CD4-positive, alpha-beta T cell treated with Interferon gamma for 1 hour (primary cell): ENCODE data around the gene OR2J2.
"Not testable (repeated sequence)": the region's sequence is repeated elsewhere in the genome, so short reads cannot be mapped to it uniquely, and the experiment has no call there.

ENCODE experiments used
- DNase-seq: peaks from one replicate; pipeline ENCODE4 v3.0.0-alpha.2; 2020

The OR2J2 gene

GRCh38 chr6:29170607-29171006 lies at the start of gene OR2J2:
Gene OR2J2 (plus strand): TSS chr6:29170907. CDS start chr6:29173636, 2,729 bp downstream.
- not testable (repeated sequence) for DNase-seq

- no peak for DNase-seq
Observed at GRCh38 chr6:29129326-29130012, 41.2 kb upstream of the OR2J2 start.

DNA sequence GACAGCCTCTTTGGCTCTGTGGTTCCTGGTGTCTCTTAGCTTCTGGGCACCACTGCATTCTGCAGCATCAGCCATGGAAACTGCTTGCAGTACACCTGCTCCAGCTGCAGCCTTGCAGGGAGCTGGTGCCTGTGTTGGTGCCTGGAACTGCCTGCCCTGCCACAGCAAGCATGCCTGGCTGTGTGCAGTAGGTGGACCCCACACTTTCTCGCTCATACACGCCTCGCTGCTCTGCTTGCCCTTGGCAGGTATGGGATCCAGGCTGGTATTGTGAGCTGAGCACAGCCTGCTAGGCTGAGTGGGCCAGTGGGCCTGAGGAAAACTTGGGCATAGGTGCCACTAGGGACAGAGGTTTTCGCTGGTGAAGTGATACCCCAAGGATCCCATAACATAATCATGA lies 40.1 kb upstream of the OR2J2 start:
- peak; percentile 0 for DNase-seq

DNA sequence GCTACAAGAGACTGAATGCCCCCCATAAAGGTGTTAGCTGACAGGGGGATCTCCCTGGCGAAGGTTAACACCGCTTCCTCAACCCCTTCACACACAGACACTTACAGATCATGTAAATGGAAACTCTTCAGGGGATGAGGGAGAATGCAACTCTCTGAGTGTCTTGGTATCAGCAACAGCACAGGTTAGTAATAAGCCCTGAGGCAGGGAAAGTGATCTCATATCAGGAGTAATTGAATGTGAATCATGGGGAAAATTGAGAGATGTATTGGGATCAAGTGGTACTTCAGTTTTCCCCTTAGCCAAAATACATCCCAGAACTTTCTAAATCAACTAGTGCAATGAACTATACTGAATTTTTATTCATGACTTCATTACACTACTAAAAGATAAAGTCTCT lies 39.0 kb upstream of the OR2J2 start:
- DNase-seq = no peak

GRCh38 chr6:29137724-29138123 lies 33.0 kb upstream of the OR2J2 start:
- no peak for DNase-seq

DNA sequence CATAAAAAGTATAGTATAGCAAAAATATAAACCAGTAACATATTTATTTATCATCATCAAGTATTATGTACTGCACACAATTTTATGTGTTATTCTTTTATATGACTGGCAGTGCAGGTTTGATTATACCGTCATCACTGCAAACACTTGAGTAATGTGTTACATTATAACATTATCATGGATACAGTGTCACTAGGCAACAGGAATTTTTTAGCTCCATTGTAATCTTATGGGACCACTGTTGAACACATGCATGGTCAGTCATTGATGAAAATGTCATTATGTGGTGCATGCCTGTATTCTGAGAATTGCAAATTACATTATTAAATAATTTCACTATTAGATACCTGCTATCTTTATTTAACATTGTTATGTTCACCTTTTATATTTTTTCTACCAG lies 29.1 kb upstream of the OR2J2 start:
- DNase-seq = no peak

- DNase-seq = no peak
Observed at GRCh38 chr6:29142309-29142708, 28.4 kb upstream of the OR2J2 start.

- no peak for DNase-seq
Observed at GRCh38 chr6:29146179-29146578, 24.5 kb upstream of the OR2J2 start.

GRCh38 chr6:29147074-29147473 lies 23.6 kb upstream of the OR2J2 start:
- DNase-seq = no peak

GRCh38 chr6:29149444-29149843 lies 21.3 kb upstream of the OR2J2 start:
- DNase-seq = not testable (repeated sequence)

DNA sequence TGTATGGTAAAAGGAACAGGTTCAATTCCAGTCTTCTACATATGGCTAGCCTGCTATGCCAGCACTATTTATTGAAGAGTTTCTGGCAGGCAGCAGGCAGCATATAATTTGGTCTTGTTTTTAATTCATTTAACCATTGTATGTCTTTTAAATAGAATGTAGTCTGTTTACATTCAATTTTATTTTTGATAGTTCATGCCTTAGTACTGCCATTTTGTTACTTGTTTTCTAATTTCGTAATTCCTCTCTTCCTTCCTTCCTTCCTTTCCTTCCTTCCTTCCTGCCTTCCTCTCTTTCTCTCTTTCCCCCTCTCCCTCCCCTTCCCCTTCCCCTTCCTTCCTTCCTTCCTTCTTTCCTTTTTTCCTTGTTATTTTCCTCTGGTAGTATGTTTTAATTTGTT lies 17.6 kb upstream of the OR2J2 start:
- DNase-seq = no peak

GRCh38 chr6:29155182-29155581 lies 15.5 kb upstream of the OR2J2 start:
- DNase-seq = not testable (repeated sequence)

DNA sequence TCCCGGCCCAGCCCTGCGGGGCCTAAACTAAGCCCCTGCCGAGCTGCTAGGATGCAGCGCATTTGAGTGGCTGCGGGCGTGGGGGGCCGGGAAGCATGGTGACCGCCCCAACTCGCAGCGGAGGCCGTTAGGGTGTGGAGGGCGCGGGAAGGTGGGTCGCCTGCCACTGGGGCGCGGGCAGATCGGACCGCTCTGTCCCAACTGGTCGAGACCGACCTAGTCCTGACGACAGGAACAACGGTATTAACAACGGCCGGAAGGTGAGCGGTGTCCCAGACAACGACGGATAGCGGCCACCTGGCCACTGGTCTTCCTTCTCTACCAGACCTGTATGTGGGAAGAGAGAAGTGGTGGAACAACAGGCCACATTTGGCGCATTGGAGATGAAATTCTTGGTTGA lies 10.8 kb upstream of the OR2J2 start:
- DNase-seq = not testable (repeated sequence)

- not testable (repeated sequence) for DNase-seq
Observed at GRCh38 chr6:29165571-29165970, 5.1 kb upstream of the OR2J2 start.

DNA sequence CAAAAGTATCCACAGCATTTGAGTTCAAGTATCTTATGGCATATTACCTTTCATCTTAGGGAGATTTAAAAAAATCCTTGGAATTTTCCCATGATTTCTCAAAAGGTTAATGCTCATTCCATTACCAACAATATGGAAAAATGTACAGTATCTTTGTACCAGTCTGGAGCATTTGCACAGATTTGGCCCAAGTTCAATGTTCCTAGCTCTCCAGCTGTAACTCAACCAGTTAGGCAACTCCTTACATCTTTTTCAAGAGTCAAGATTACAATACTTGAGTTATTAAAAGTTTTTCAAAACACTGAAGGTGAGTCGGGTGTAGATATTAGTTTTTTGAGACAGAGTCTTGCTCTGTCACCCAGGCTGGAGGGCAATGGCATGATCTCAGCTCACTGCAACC lies 1.0 kb downstream of the OR2J2 start:
- DNase-seq = no peak

DNA sequence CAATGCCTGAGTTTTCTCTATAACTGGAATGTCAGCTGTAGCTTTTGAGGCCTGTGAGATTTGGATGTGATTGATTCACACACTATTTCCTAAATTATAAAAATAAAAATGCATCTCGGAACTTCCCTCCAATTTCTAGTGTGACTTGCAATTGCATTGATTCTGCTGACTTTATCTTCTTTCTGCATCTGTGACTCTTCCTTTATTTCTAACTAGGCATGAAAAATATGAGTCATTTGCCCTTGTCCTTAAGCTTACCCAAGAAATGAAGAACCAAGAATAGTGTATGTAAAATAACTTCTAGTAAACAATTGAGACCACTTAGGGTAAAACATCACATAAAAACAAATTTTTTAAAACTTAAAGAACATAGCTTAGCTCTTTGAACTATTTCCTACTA lies 12.9 kb downstream of the OR2J2 start:
- DNase-seq = no peak

DNA sequence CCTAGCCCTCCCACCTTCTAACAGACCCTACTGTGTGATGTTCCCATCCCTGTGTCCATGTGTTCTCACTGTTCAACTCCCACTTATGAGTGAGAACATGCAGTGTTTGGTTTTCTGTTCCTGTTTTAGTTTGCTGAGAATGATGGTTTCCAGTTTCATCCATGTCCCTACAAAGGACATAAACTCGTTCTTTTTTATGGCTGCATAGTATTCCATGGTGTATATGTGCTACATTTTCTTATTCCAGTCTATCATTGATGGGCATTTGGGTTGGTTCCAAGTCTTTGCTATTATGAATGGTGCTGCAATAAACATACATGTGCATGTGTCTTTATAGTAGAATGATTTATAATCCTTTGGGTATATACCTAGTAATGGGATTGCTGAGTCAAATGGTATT lies 18.0 kb downstream of the OR2J2 start:
- not testable (repeated sequence) for DNase-seq

DNA sequence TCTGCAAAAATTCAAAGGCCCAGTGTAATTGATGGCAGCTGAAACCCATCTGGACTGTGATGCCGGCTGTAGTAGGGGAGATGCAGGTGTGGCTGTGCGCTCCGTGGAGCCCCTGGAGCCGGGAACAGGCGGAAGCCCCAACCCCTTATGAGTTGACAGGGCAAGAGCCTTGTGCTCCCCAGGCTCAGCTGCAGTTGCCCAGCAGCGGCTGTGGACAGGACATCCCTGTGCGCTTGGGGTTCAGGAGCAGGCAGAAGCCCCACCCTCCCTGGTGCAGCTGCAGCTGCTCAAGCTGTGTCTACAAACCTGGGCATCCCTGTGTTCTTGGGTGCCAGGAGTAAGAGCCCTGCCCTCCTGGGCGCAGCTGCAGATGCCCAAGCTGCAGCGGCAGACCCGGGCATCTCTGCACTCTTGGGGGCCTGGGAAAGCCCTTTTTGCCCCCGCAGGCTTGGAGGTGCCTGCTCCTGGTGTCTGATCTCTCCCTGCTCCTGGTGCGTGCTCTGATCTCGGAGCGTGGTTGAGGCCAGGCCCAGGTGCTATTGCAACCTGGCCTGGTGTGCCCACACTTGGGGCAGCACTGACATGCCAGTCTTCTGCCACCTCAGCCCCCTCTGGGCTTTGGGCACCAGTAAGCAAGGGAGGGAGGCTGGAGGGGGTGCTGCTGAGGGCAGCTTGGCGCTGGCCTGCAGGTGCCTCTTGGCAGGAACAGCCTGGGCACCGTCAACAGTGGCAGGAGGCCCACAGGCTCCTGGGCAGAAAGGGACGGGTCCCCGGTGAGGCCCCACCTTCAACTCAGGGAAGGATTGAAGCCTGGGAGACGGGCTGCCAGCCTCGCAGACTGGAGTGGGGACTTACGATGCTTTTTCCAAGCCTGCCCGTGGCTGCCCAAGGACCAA lies 30.3 kb downstream of the OR2J2 start:
- DNase-seq = no peak

DNA sequence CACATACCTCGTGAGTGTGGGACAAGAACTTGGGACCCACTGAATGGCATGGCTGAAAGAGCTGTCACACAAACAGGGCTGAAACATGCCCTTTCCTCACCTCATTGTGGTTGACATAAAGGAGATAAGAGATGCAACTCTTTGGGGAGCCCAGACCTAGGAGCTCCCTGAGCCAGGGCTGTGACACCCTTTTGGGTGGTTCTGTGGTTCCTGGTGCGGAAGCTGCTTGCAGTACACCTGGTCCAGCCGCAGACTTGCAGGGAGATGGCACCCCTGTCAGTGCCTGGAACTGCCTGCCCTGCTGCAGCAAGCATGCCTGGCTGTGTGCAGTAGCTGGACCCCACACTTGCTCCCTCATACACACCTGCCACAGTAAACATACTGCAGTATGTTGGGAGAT lies 31.3 kb downstream of the OR2J2 start:
- DNase-seq = no peak

- no peak for DNase-seq
Observed at GRCh38 chr6:29211488-29211887, 40.8 kb downstream of the OR2J2 start.

GRCh38 chr6:29216528-29216927 lies 45.8 kb downstream of the OR2J2 start:
- no peak for DNase-seq

DNA sequence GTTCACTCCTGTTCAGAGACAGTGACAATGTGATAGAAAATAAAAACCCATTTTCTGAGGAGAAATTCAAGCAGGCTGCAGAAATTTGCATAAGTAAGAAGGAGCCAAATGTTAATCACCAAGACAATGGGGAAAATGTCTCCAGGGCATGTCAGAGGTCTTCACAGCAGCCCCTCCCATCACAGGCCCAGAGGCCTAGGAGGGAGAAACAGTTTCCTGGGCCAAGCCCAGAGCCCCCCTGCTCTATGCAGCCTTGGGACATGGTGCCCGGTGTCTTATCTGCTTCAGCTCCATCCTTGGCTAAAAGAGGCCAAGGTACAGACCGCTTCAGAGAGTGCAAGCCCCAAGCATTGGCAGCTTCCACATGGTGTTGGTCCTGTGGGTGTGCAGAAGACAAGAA lies 46.5 kb downstream of the OR2J2 start:
- not testable (repeated sequence) for DNase-seq

GRCh38 chr6:29218056-29218455 lies 47.3 kb downstream of the OR2J2 start:
- DNase-seq = not testable (repeated sequence)
